Upper lobe of right lung (tissue), 1 donor: ENCODE data around the gene STOML2. TPM values are rescaled to one million over a fixed set of nuclear protein-coding genes. Genes with fewer than 3 reads are reported as not detected.

ENCODE experiments used
- ATAC-seq: fragments of 200-7000 bp; cut with Tn5 transposase; one replicate; pipeline ENCODE4 v1.9.1; 2020; ENCODE audit warnings: mild to moderate bottlenecking, moderate library complexity
- DNase-seq: peaks from one replicate; pipeline ENCODE4 v3.0.0-alpha.2; 2020
- H3K27ac ChIP-seq: fragments of 200-600 bp; one replicate; pipeline ENCODE4 v1.8.0; 2022
- H3K27me3 ChIP-seq: fragments of 200-600 bp; one replicate; pipeline ENCODE4 v1.8.0; 2022; ENCODE audit warnings: mild to moderate bottlenecking
- H3K36me3 ChIP-seq: fragments of 200-600 bp; one replicate; pipeline ENCODE4 v1.8.0; 2022
- H3K4me1 ChIP-seq: fragments of 200-600 bp; one replicate; pipeline ENCODE4 v1.8.0; 2022
- H3K4me3 ChIP-seq: fragments of 200-600 bp; one replicate; pipeline ENCODE4 v1.8.0; 2022; ENCODE audit warnings: mild to moderate bottlenecking
- H3K9me3 ChIP-seq: fragments of 200-600 bp; one replicate; pipeline ENCODE4 v1.8.0; 2022
- intact Hi-C: fragments of 100-400 bp; cut with DNase I; formaldehyde crosslinking; loops from one replicate; pipeline ENCODE4 v1.11.0; 2022
- total RNA-seq: library from RNA; stranded (reverse); fragmentation: NEBNext Ultra II Directional; extraction: Animal tissue kit (Norgen Biotek cat#: 25700); gene quantifications from one replicate; pipeline ENCODE4 v1.2.1, GENCODE V29; 2021
- TF ChIP-seq, protein P1 (sequence below): fragments of 200-600 bp; IDR thresholded peaks from one replicate; pipeline ENCODE4 v1.8.0; 2022; ENCODE audit warnings: antibody characterized with exemption
- donor health status: DM: no; HTN: yes; CAD: no; lungs with severe emphysema.

STOML2 gene
- total RNA-seq, 1 donor from 2014 or later: 59.4 TPM

DNA sequence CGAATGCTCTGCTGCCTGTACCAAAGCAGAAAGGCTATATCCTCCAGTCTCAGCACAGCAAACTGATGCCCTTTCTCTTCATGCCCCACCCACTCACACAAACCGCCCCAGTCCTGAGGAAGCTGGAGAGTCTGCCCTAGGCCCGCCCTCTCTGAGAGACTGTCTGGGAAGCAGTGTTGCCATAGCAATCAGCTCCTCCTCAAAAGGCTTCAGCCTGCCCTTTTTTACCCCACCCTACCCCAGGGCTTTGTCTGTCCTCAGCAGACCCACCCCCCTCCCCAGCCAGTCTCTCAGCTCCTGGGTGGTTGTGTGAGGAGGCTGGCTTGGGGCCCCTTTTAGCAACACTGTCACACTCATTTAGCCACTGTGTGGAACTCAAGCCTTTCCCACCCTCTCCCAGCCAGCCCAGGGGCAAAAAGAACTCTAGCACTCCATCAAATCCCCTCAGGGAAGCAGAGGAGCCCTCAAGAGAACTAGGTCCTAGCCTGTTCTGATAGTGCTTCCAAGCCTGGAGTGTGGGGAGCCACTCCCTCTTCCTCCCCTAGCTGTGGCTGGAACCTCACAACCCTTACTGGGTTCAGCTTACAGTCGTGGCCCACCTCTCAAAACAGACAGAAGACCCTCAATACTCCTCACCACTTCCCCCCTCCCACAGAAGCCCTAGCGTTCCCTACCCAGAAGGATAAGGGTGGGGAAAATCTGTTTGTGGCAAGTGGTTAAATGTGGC is 11.3 kb upstream of the STOML2 start:
- peak; percentile 22 for ATAC-seq
- H3K4me1 ChIP-seq: peaks cover 57% of the 10 kb centered on the region
- no peaks in the 10 kb centered on the region for H3K9me3 ChIP-seq
- TF ChIP-seq, protein P1, sequence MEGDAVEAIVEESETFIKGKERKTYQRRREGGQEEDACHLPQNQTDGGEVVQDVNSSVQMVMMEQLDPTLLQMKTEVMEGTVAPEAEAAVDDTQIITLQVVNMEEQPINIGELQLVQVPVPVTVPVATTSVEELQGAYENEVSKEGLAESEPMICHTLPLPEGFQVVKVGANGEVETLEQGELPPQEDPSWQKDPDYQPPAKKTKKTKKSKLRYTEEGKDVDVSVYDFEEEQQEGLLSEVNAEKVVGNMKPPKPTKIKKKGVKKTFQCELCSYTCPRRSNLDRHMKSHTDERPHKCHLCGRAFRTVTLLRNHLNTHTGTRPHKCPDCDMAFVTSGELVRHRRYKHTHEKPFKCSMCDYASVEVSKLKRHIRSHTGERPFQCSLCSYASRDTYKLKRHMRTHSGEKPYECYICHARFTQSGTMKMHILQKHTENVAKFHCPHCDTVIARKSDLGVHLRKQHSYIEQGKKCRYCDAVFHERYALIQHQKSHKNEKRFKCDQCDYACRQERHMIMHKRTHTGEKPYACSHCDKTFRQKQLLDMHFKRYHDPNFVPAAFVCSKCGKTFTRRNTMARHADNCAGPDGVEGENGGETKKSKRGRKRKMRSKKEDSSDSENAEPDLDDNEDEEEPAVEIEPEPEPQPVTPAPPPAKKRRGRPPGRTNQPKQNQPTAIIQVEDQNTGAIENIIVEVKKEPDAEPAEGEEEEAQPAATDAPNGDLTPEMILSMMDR: no peak
- peak overlapping the region; percentile 89 for H3K27ac ChIP-seq
- H3K36me3 ChIP-seq: no peaks in the 10 kb centered on the region
- DNase-seq: peak; percentile 87
- H3K4me3 ChIP-seq: peak overlapping the region; percentile 71
- intact Hi-C loops: no loop called here
- H3K27me3 ChIP-seq: no peaks in the 10 kb centered on the region

DNA sequence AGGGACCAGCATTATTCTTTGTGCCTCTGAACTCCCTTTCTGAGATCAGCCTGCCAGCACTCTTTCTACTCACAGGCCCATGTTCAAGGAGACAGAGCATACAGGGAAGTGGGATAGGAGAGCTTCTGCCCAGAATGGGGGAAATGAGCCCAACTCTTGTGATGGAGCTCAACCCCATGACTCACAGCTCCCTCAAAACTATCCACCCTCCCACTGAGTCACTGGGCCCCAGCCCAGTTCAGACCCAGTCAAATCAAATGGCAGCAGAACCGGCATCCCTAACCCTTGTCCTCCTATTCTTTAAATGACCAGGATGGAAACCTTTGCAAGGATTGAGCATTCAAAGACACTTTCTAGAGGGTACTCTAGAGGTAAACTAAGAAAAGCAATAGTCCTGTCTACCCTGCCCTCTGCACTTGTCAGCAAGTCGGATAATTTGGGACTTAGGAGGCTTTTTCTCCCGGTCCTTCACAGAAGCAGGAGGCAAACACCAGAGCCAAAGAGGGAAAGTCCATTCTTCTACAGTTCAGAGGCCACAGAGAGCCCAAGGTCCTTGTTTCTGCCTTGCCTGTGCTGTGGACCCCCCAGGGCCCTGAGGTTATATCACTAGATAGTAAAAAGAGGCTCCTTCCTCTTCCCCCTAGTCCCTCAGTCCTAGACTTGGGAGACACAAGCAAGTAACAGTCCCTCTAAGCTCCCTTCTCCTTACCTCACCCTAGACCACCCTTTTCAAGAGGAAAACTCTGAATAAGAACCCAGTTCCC is 9.5 kb upstream of the STOML2 start:
- peaks cover 57% of the 10 kb centered on the region for H3K4me1 ChIP-seq
- H3K4me3 ChIP-seq: peak overlapping the region; percentile 77
- H3K27ac ChIP-seq: peak overlapping the region; percentile 84
- peaks cover 10% of the 10 kb centered on the region for H3K36me3 ChIP-seq
- TF ChIP-seq, protein P1: no peak
- H3K9me3 ChIP-seq: no peaks in the 10 kb centered on the region
- ATAC-seq (no peak), DNase-seq (no peak)
- intact Hi-C loops: no loop called here
- no peaks in the 10 kb centered on the region for H3K27me3 ChIP-seq

DNA sequence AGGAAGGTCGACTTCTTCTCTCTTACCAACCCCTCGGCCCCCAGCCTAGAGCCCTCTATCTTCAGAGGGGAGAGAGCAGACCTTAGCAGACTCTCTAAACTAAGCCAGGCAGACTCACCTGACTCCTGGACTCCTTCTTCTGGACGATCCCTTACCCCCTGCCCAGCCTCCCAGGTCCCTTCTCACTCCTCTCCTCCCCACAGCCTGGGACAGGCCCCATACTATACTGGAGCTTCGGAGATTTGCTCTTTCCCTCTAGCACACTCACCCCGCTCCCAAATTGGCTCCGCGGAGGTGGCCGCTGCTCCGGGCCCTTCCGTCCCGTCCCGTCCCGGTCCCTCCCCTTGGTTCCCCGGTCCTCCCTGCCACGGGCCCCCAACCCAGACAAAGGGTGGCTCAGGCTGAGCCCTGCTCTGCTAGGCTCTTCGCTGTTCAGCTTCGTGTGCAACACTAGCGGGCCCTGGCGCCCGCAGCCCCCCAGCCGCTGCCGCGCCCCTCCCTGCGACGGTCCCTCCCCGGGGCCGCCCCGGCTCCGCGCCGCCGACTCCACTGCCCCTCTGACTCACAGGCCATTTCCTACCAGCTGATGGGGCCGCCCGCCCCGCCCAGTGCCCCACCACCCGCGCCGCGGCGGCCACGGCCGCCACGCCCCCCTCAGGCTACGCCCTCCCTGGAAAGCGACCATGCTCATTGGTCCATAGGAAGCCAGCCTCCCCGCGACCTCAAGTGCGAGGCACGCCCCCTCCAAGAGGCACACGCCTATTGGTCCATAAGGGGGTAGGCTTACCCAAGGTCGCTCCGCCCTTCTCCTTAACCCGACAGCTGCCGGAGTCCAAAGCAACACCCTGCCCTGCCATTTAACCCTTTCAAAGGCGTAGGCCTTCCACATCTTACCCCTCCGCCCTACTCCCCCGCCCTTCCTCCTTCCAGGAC is 8.3 kb upstream of the STOML2 start:
- intact Hi-C loops: no loop called here
- Histone ChIP-seq H3K27me3 (no peaks in the 10 kb centered on the region), H3K4me3 (peak overlapping the region; percentile 77), H3K9me3 (no peaks in the 10 kb centered on the region), H3K36me3 (peaks cover 22% of the 10 kb centered on the region), H3K4me1 (peaks cover 48% of the 10 kb centered on the region), H3K27ac (peak overlapping the region; percentile 87)
- TF ChIP-seq, protein P1: no peak
- peak; percentile 85 for ATAC-seq
- DNase-seq: peak; percentile 98

DNA sequence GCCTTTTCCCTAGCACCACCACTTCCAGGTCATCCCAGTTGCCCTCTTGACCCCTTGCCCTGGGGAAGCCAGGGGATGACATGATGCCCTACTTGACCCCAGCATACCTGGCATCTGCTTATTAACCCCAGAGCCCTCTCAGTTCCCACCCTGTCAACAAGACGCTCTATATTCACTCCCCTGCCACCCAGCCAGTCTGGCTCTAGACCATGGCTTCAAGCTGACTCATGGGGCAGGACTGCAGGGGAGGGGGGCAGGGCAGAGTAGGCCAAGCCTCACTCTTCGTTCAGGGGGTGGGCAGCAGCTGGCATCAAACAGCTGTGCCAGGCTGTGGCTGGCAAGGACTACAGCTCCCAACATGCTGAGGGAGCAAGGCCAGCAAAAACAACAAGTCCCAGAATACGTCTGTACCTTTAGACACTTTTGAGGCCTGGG is 7.4 kb upstream of the STOML2 start:
- intact Hi-C loops: no loop called here
- no peak for ATAC-seq
- H3K27ac ChIP-seq: peak overlapping the region; percentile 87

More for the DNA sequence above, 7.4 kb upstream of the STOML2 start:
- Histone ChIP-seq H3K9me3 (no peaks in the 10 kb centered on the region), H3K36me3 (peaks cover 31% of the 10 kb centered on the region), H3K4me3 (peak overlapping the region; percentile 77), H3K4me1 (peaks cover 47% of the 10 kb centered on the region), H3K27me3 (no peaks in the 10 kb centered on the region)
- TF ChIP-seq, protein P1: no peak
- DNase-seq: no peak
